GM11168 (cell line): Measurements from ENCODE around the gene HTT.
"Not testable (repeated sequence)": the region's sequence is repeated elsewhere in the genome, so short reads cannot be mapped to it uniquely, and the experiment has no call there.

Experiments used
- in situ Hi-C: fragments of 300-500 bp; cut with MboI; formaldehyde crosslinking; loops from one replicate; pipeline ENCODE4 v1.12.0; 2022; ENCODE audit warnings: low sequenced_read_pairs; ENCODE audit not compliant: unreplicated experiment

Gene HTT

DNA sequence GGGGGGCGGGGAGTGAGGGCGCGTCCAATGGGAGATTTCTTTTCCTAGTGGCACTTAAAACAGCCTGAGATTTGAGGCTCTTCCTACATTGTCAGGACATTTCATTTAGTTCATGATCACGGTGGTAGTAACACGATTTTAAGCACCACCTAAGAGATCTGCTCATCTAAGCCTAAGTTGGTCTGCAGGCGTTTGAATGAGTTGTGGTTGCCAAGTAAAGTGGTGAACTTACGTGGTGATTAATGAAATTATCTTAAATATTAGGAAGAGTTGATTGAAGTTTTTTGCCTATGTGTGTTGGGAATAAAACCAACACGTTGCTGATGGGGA is 1.1 kb downstream of the HTT start:
- in situ Hi-C loops: no loop called here

DNA sequence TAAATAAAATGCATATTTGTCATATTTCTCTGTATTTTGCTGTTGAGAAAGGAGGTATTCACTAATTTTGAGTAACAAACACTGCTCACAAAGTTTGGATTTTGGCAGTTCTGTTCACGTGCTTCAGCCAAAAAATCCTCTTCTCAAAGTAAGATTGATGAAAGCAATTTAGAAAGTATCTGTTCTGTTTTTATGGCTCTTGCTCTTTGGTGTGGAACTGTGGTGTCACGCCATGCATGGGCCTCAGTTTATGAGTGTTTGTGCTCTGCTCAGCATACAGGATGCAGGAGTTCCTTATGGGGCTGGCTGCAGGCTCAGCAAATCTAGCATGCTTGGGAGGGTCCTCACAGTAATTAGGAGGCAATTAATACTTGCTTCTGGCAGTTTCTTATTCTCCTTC is 3.3 kb downstream of the HTT start:
- in situ Hi-C loops: no loop called here

DNA sequence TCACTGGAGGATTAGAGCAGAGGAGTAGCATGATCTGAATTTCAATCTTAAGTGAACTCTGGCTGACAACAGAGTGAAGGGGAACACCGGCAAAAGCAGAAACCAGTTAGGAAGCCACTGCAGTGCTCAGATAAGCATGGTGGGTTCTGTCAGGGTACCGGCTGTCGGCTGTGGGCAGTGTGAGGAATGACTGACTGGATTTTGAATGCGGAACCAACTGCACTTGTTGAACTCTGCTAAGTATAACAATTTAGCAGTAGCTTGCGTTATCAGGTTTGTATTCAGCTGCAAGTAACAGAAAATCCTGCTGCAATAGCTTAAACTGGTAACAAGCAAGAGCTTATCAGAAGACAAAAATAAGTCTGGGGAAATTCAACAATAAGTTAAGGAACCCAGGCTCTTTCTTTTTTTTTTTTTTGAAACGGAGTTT is 5.2 kb downstream of the HTT start:
- in situ Hi-C loops: no loop called here

DNA sequence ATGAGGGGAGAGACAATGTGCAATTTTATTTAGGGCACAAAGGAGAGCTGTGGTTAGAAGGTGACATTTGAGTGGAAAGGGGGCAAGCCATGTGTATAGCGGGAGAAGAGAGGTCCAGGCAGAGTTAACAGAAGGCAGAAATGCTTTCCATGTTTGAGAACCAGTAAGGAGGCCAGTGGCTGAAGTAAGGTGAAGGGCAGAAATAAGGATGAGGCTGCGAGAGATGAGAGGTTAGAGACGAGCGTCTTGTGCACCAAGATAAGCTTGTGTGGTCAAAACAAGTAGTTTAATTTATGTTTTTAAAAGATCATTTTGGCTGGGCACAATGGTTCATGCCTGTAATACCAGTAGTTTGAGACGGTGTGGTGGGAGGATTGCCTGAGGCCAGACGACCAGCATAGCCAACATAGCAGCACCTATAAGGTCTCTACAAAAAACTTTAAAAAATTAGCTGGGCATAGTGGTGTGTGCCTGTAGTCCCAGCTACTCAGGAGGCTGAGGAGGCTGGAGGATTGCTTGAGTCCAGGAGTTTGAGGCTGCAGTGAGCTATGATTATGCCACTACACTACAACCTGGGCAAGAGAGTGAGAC is 8.5 kb downstream of the HTT start:
- in situ Hi-C loops: no loop called here

DNA sequence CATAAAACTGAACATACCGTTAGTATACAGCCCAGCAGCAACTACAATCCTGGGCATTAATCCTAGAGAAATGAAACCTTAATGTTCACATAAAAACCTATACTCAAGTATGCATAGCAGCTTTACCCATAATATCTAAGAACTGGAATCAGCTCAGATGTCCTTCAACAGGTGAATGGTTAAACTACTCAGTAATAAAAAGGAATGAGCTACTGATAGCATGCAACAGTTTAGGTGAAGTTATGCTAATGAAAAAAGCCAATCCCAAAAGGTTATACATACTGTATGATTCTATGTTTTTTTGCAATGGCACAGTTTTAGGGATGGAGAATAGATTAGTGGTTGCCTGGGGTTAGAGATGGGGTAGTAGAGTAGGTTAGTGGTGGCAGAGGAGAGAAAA is 9.3 kb downstream of the HTT start:
- in situ Hi-C loops: no loop called here

DNA sequence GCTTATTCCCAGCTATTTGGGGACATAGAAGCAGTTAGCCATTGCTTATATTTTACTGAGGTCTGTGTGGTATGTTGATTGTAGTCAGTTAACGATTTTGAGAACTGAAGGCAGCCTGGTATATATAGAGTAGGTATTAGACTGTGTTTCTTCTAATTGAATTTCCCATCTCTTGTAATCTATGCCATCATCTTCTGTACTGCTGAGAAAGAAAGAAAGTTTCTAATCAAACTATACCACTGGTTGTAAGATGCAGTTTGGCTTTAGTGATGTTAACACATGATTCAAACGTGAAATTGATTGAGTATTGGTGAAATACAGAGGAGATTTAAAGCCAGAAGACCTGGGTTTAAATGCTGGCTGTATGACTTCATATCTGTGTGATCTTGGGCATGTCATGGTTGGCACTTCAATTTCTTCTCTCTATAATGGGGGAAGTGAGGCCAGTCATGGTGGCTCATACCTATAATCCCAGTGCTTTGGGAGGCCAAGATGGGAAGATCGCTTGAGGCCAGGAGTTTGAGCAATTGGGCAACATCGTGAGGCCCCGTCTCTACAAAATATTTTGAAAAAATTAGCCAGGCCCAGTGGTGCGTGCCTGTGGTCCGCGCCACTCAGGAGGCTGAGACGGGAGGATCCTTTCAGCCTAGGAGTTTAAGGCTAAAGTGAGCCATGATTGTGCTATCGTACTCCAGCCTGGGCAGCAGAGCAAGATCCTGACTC is 11.6 kb downstream of the HTT start:
- in situ Hi-C loops: no loop called here

DNA sequence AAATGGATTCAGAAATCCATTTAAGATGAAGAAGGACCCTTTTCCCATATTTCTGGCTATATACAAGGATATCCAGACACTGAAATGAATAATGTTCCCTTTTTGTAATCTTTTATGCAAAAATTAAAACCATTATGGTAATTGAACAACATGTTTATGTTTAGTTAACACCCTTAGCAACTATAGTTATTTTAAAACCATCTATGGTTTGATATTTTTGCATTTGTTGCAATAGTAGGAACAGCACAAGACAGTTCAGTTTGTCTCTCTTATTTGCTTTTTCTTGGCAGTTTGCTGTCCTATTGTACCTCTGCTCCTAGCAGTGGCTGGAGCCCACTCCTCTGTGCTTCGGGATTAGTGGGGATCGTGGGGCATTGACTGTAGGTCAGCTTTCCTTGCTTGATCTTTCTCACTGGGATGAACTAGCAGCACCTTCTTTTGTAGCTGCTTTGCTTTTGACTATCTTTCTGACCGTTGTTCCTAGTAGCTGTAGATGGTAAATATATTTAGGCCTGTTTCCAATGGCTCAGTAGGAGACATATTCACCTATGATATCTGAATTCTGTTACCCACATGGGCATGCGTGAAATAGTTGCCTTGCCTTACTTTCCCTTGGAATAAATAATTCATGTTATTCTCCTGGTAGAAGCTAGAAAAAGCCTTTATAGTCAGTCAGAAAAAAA is 12.8 kb downstream of the HTT start:
- in situ Hi-C loops: no loop called here

DNA sequence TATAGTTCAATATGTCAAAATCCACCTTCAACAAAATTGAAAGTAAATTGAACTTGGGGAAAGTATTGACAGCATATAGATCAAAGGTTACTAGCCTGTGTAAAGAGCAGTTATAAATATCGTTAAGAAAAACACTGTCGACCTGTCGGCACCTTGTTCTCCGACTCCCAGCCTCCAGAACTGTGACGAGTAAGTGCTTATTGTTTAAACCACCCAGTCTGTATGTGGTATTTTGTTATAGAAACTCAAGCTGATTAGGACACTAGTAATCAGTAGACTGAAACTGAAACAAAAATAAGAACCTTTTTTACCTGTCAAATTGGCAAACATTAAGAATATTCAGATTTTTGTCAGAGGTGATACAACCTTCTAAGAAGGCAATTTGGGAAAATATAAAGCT is 17.0 kb downstream of the HTT start:
- in situ Hi-C loops: no loop called here

DNA sequence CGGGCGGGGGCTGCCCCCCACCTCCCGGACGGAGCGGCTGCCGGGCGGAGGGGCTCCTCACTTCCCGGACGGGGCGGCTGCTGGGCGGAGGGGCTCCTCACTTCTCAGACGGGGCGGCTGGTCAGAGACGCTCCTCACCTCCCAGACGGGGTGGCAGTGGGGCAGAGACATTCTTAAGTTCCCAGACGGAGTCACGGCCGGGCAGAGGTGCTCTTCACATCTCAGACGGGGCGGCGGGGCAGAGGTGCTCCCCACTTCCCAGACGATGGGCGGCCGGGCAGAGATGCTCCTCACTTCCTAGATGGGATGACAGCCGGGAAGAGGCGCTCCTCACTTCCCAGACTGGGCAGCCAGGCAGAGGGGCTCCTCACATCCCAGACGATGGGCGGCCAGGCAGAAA is 20.2 kb downstream of the HTT start:
- in situ Hi-C loops: not testable (repeated sequence)

DNA sequence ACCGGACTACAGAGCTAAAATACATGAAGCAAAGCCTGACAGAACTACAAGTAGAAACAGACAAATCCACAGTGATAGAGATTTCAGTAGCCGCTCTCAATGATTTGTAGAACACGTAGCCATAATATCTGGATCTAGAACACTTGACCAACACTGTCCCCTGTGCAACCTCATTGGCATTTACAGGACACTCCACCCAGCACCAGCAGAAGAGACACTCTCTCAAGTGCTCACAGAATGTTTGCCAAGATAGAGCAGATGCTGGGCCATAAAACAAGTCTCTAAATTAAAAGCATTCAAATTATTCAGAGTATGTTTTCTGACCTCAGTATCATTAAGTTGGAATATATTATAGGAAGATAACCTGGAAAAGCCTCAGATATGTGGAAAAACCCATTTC is 21.7 kb downstream of the HTT start:
- in situ Hi-C loops: no loop called here

DNA sequence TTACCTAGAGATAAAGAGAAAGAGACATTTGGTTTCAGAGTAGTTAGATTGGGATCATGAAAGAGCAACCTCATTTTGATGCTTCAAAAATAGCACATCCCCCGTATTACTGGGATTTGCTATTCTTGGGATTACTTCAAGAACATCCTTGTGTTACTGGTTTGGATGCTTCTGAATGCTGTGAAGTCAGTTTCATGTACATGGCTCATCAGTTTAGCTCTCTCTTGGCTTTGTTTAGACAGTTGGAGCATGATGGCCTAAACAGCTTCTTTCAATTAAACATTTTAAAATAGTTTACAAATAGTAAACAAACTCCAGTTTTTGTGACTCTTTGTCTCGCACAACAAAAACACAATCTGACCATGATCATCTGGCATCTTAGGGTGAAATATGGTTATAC is 23.9 kb downstream of the HTT start:
- in situ Hi-C loops: no loop called here

DNA sequence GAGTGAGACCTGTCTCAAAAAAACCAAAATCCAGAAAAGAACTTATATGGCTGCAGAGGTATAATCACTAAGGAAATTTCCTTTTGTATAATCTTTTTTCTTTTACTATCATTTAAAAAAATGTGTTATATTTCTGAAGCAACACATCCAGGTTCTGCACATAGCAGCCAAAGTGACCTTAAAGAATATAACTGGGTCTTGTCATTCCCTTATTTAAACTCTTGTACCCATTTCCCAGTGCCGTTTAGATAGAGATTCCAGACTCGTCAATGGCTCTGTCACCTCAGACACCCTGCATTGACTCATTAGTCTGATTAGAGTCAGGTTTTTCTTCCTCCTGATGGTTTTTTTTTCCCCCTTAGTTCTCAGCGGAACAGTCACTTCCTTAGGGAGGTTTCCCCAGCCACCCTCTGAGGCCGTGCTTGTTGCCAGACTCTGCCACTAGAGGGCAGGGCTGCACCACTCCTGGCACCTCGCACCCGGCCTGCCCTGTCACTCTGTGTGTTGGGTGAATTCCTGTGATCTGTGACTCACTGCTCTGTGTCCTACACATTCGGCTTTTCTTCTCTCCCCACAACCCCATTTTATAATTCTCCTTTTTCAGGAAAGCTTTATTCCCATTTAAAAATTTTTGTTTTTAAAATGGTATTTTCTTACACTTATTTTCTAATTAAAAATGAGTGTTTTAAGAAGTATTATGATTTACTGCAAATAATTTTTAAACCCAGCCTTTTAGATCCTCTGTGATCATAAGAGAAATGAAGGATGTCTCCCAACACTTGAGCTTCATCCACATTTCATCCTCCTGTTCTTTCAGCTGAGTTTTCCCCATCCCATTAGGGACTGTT is 32.1 kb downstream of the HTT start:
- in situ Hi-C loops: no loop called here

DNA sequence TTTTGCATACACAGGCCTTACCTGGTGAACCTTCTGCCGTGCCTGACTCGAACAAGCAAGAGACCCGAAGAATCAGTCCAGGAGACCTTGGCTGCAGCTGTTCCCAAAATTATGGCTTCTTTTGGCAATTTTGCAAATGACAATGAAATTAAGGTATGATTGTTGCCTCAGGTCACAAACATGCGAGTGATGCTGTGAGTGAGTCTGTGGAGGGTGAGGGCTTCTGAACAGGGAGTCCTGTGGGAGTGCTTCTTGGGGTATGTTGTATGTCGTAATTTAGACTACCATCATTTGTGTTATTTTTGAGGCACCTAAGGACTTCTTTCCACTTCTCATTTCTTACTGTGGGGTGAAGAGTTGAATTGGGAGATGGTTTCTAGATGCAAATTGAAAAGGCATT is 32.8 kb downstream of the HTT start:
- in situ Hi-C loops: no loop called here

DNA sequence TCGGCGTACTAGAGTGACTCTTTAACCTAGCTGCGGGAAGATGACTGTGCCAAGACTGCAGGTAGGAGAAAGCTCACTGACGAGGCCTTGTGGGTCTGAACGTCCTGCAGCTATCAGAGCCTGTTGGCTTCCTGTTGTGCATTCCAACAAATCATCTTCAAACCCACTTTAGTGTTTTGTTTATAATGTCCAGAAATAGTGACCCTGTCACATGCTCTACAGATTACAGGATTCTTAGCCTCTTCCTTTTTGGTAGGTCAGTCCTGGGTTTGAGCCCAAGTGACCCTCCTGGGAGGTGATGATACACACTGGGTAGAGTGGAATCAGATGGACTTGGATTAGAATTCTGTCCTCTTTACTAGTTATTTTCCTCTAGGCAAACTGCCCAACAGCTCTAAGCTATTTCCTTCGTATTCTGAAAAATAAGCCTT is 33.2 kb downstream of the HTT start:
- in situ Hi-C loops: no loop called here

DNA sequence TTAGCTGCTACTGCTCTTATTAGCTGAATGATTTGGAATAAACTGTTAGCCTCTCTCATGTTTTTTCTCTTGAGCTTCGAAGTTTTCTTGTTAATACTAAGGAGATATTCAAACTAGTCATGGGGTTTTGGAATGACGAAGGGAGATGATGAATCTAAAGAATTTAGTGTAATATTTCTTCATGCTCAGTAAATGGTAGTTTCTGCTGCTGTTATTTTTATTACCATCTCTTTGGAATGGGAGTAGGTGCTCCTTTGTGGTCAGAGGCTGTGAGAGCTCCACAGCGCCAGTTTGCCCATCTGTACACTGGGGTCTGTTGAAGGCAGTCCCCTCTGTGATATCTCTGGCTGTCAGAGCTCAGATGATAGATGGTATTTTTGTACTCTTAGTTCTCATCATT is 33.7 kb downstream of the HTT start:
- in situ Hi-C loops: no loop called here

DNA sequence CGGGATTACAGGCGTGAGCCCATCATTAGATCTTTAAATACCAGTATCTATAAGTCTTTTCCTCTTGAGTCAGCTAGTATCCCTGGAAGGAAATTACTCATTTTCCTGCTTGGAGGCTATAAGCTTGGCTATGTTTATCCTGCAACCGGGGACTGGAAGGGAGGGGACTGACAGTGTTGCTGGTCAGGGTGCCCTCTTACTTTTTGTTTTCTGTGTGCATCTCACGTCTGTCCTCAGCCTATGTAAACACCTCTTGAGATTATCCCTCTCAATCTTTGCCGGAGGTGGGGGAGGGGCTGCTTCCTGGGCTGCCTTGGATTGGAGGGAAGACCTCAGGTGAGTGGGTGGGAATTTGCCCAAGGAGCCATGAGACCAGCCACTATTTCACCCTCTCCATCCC is 37.0 kb downstream of the HTT start:
- in situ Hi-C loops: no loop called here

DNA sequence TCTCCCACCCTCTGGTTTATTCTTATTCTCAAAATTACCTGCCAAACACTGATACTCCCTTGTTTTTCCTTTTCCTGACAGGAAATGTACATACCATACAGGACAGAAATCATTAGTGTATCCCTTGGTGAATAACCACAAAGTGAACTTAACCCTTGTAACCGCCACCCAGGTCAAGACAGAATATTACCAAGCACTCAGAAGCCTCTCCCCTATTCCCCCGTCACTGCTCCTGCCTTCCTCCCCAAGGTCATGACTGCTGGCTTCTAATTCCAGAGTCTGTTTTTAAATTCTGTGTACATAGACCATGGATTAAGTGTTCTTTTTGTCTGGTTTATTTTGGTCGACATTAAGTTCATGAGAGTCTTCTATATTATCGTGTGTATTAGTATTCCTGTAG is 37.7 kb downstream of the HTT start:
- in situ Hi-C loops: no loop called here

DNA sequence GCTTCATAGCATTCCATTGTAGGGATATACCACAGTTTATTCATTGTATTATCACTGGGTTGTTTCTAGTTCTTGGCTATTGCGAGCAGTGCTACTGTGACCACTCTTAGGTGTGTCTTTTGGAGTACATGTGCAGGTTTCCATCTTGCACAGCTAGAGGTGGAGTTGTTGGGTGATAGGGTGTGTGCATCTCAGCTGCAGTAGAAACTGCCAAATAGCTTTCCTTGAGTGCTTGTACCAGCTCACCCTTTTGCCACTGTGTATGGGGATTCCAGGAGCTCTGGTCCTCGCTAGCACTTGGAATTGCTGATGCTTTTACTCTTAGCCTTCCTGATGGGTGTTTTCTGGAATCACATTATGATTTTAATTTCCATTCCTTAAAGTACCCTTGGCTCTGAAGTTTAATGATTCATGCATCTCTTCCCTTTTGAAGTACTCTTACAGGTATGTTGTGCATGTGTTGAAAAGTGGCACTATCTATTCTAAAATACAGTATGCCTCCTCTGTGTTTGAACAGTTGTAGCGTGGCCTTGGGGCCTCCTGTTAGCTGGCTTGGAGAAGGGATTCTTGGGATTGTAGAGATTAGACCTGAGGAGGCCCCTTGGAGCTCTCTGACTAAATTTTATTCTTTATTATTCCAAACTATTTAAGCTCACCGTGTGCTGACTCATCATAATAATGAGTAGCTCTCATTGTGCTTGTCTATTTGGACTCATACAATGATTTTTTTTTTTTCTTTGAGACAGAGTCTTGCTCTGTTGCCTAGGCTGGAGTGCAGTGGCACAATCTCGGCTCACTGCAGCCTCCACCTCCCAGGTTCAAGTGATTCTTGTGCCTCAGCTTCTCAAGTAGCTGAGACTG is 38.4 kb downstream of the HTT start:
- in situ Hi-C loops: no loop called here

DNA sequence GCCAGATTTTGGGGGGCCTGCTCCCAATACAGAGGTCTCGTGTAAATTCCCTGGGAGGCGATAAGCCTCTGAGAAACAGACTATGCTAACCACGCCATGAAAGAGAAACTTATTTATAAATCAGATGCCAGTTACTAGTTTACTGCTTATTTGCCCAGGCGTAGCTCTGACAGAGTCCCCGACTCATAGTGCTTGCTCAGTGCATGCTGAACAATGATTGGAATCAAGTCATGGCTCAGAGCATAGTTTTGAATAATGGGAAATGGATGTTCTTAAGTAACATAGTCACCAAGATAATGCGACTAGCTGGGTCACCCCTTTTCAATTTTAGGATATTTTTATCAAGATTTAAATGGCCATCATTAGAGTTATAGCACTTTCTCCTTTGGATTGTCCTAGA is 39.9 kb downstream of the HTT start:
- in situ Hi-C loops: no loop called here

DNA sequence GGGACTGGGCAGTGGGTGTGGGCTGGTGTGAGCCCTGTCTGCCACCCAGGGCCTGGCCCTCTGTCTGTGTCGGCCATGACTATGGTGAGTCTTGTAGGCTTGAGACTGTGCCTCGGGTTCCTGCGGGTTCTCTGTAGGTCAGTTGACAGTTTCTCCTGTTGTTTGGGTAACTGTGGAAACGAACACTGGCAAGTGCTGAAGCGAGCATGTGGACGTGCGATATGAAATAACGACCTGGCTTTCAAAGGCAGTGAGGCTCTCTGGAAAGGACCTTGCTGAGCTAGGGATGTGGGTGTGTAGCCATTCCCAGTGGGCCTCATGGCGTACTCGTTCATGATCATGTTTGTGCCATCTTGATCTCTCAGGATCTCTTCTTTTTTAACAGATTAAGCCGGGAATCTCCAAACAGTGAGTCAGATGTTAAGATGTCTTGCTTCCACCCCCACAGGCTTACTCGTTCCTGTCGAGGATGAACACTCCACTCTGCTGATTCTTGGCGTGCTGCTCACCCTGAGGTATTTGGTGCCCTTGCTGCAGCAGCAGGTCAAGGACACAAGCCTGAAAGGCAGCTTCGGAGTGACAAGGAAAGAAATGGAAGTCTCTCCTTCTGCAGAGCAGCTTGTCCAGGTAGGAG is 41.3 kb downstream of the HTT start:
- in situ Hi-C loops: no loop called here
